H9 (cell line): Measurements from ENCODE around the gene GABPB2. TPM values are rescaled to one million over a fixed set of nuclear protein-coding genes. Genes with fewer than 3 reads are reported as not detected.
A peak's percentile ranks its signal among the peaks of the same experiment; 100 is the strongest.

Experiments
- DNase-seq: peaks from one replicate; pipeline ENCODE4 v3.0.0-alpha.2; 2017
- H2AFZ ChIP-seq: one replicate; pipeline ENCODE4 v1.6.1; 2013; ENCODE audit warnings: mild to moderate bottlenecking, low read length, control low read depth, moderate library complexity
- H2AK5ac ChIP-seq: 2 replicates; pipeline ENCODE4 v1.6.1; 2013; ENCODE audit warnings: low read length, control low read depth, mixed read lengths; ENCODE audit not compliant: insufficient read length
- H2BK120ac ChIP-seq: one replicate; pipeline ENCODE4 v1.6.1; 2013; ENCODE audit warnings: low read depth, mild to moderate bottlenecking, low read length, control low read depth, inconsistent platforms; ENCODE audit not compliant: poor library complexity, severe bottlenecking
- H2BK12ac ChIP-seq: 2 replicates; pipeline ENCODE4 v1.6.1; 2013; ENCODE audit warnings: low read length, control low read depth, mixed read lengths, low read depth; ENCODE audit not compliant: insufficient read length
- H2BK15ac ChIP-seq: 2 replicates; pipeline ENCODE4 v1.6.1; 2013; ENCODE audit warnings: low read depth, low read length, control low read depth
- H2BK20ac ChIP-seq: one replicate; pipeline ENCODE4 v1.6.1; 2013; ENCODE audit warnings: low read depth, mild to moderate bottlenecking, low read length, control low read depth, inconsistent platforms; ENCODE audit not compliant: poor library complexity, severe bottlenecking
- H2BK5ac ChIP-seq: 2 replicates; pipeline ENCODE4 v1.6.1; 2013; ENCODE audit warnings: low read length, control low read depth, mixed read lengths; ENCODE audit not compliant: insufficient read length
- H3K14ac ChIP-seq: 2 replicates; pipeline ENCODE4 v1.6.1; 2013; ENCODE audit warnings: low read length, control low read depth; ENCODE audit not compliant: insufficient read depth
- H3K18ac ChIP-seq: 2 replicates; pipeline ENCODE4 v1.6.1; 2013; ENCODE audit warnings: low read depth, mild to moderate bottlenecking, mixed read lengths, low read length, control low read depth; ENCODE audit not compliant: insufficient read length
- H3K23ac ChIP-seq: 2 replicates; pipeline ENCODE4 v1.6.1; 2013; ENCODE audit warnings: low read length, control low read depth, mixed read lengths, low read depth; ENCODE audit not compliant: insufficient read length
- H3K23me2 ChIP-seq: 2 replicates; pipeline ENCODE4 v1.6.1; 2013; ENCODE audit warnings: low read depth, mild to moderate bottlenecking, mixed read lengths, low read length, control low read depth; ENCODE audit not compliant: insufficient read length, poor library complexity, severe bottlenecking
- H3K27ac ChIP-seq: 2 replicates; pipeline ENCODE4 v1.5.1; 2013; ENCODE audit warnings: low read length, control low read depth, mixed read lengths, low read depth; ENCODE audit not compliant: insufficient read length
- H3K27me3 ChIP-seq: 2 replicates; pipeline ENCODE4 v1.6.1; 2013; ENCODE audit warnings: low read length, control low read depth, inconsistent platforms; ENCODE audit not compliant: insufficient read depth
- H3K4ac ChIP-seq: 2 replicates; pipeline ENCODE4 v1.6.1; 2013; ENCODE audit warnings: low read depth, mild to moderate bottlenecking, control low read depth, inconsistent platforms, low read length, moderate library complexity
- H3K4me1 ChIP-seq: 2 replicates; pipeline ENCODE4 v1.6.1; 2013; ENCODE audit warnings: low read length, control low read depth, inconsistent platforms; ENCODE audit not compliant: insufficient read depth
- H3K4me2 ChIP-seq: 2 replicates; pipeline ENCODE4 v1.6.1; 2013; ENCODE audit warnings: low read length, control low read depth, mixed read lengths; ENCODE audit not compliant: insufficient read length, insufficient read depth
- H3K56ac ChIP-seq: 2 replicates; pipeline ENCODE4 v1.6.1; 2013; ENCODE audit warnings: low read depth, mild to moderate bottlenecking, mixed read lengths, low read length, control low read depth; ENCODE audit not compliant: insufficient read length
- H3K79me1 ChIP-seq: 2 replicates; pipeline ENCODE4 v1.6.1; 2013; ENCODE audit warnings: low read depth, mild to moderate bottlenecking, moderate library complexity, low read length, control low read depth, inconsistent platforms; ENCODE audit not compliant: insufficient read depth, poor library complexity, severe bottlenecking
- H3K79me2 ChIP-seq: 2 replicates; pipeline ENCODE4 v1.6.1; 2013; ENCODE audit warnings: low read length, control low read depth, inconsistent platforms; ENCODE audit not compliant: insufficient read depth
- H3K9ac ChIP-seq: 2 replicates; pipeline ENCODE4 v1.6.1; 2013; ENCODE audit warnings: low read length, control low read depth, mixed read lengths; ENCODE audit not compliant: insufficient read length; ENCODE audit errors: extremely low read depth
- H3K9me3 ChIP-seq: one replicate; pipeline ENCODE4 v1.6.1; 2013; ENCODE audit warnings: low read depth, low read length, inconsistent platforms; ENCODE audit not compliant: control insufficient read depth
- H3T11ph ChIP-seq: one replicate; pipeline ENCODE4 v1.6.1; 2013; ENCODE audit warnings: mild to moderate bottlenecking, low read length, control low read depth, inconsistent platforms
- H4K20me1 ChIP-seq: one replicate; pipeline ENCODE4 v1.6.1; 2013; ENCODE audit not compliant: control insufficient read depth, insufficient read length, insufficient read depth
- H4K5ac ChIP-seq: 2 replicates; pipeline ENCODE4 v1.6.1; 2013; ENCODE audit warnings: low read depth, mild to moderate bottlenecking, mixed read lengths, low read length, control low read depth; ENCODE audit not compliant: insufficient read length
- H4K8ac ChIP-seq: replicated peaks from 2 replicates; pipeline ENCODE4 v1.6.1; 2013; ENCODE audit warnings: low read length, control low read depth, mixed read lengths, low read depth; ENCODE audit not compliant: insufficient read length
- H4K91ac ChIP-seq: 2 replicates; pipeline ENCODE4 v1.6.1; 2013; ENCODE audit warnings: low read depth, mild to moderate bottlenecking, moderate library complexity, mixed read lengths, low read length, control low read depth; ENCODE audit not compliant: insufficient read length
- H3K27ac Mint-ChIP-seq, 3 experiments: 2 replicates in 2 of 3; 3 replicates in 1 of 3; pipeline ENCODE4 v1.8.0; 2020 to 2021; ENCODE audit warnings: mixed read lengths in 3 of 3, mild to moderate bottlenecking in 1 of 3, moderate library complexity in 1 of 3
- H3K27me3 Mint-ChIP-seq: 2 replicates; pipeline ENCODE4 v1.8.0; 2021; ENCODE audit warnings: low read depth, mild to moderate bottlenecking, moderate library complexity, mixed read lengths
- H3K36me3 Mint-ChIP-seq, 3 experiments: 2 replicates in 2 of 3; 3 replicates in 1 of 3; pipeline ENCODE4 v1.8.0; 2020 to 2021; ENCODE audit warnings: low read depth in 3 of 3, mixed read lengths in 3 of 3; ENCODE audit not compliant: insufficient read depth in 1 of 3
- H3K4me1 Mint-ChIP-seq, 2 experiments: 2 replicates each; pipeline ENCODE4 v1.8.0; 2020; ENCODE audit warnings: mixed read lengths in 2 of 2
- H3K4me3 Mint-ChIP-seq, 2 experiments: 2 replicates in 1 of 2; 3 replicates in 1 of 2; pipeline ENCODE4 v1.8.0; 2020 to 2021; ENCODE audit warnings: mild to moderate bottlenecking in 2 of 2, mixed read lengths in 2 of 2, moderate library complexity in 1 of 2
- H3K9me3 Mint-ChIP-seq, 2 experiments: 2 replicates in 1 of 2; 3 replicates in 1 of 2; pipeline ENCODE4 v1.8.0; 2020; ENCODE audit warnings: mild to moderate bottlenecking in 2 of 2, mixed read lengths in 2 of 2, moderate library complexity in 1 of 2
- CTCF ChIP-seq: fragments of 200-600 bp; sonication (generic); conservative IDR thresholded peaks from 3 replicates; pipeline ENCODE4 v1.8.0; 2021; ENCODE audit warnings: antibody characterized with exemption, mild to moderate bottlenecking
- WGBS: extraction: QIAGEN DNeasy Blood & Tissue Kit; methylation state at CpG from one replicate; pipeline ENCODE4 v1.1.7; 2013; ENCODE audit warnings: missing lambda C conversion rate, low lambda C conversion rate, mixed read lengths; ENCODE audit not compliant: insufficient read length; ENCODE audit errors: extremely low coverage; 5-methylcytosine and 5-hydroxymethylcytosine counted together
- total RNA-seq: library from RNA; stranded (reverse); gene quantifications from 2 replicates; pipeline ENCODE4 v1.2.1, GENCODE V29; 2021

Gene GABPB2
- total RNA-seq, 1 experiment from 2014 or later, result 4.1 TPM

GRCh38 chr1:151050051-151050688, 20.4 kb upstream of the GABPB2 start:
- Histone ChIP-seq H3K23me2 (peaks cover 4% of the 10 kb centered on the region), H2BK5ac (no peak overlapping the region), H3K14ac (no peak overlapping the region), H3K9me3 (no peaks in the 10 kb centered on the region), H3K4ac (no peak overlapping the region), H4K91ac (no peak overlapping the region), H2AK5ac (no peak overlapping the region), H4K8ac (no peak overlapping the region), H3T11ph (no peak overlapping the region), H4K20me1 (no peaks in the 10 kb centered on the region), H3K79me1 (no peaks in the 10 kb centered on the region), H3K4me2 (no peak overlapping the region), H4K5ac (no peak overlapping the region), H2BK20ac (no peak overlapping the region), H3K18ac (no peak overlapping the region), H3K27ac (no peak overlapping the region), H3K23ac (no peak overlapping the region), H3K9ac (no peak overlapping the region), H2BK120ac (no peak overlapping the region), H3K79me2 (no peaks in the 10 kb centered on the region), H2AFZ (no peak overlapping the region), H3K56ac (no peak overlapping the region), H2BK15ac (no peak overlapping the region), H2BK12ac (no peak overlapping the region), H3K27me3 (no peaks in the 10 kb centered on the region), H3K4me1 (no peaks in the 10 kb centered on the region; the same call in 1 of the 2 replicates)
- no peak for DNase-seq
- Mint-ChIP-seq H3K9me3 (no peaks in the 10 kb centered on the region), H3K27me3 (no peaks in the 10 kb centered on the region), H3K4me3 (peak overlapping the region in 1 of 2 experiments; percentile 53; a peak in 2 of 5 replicates), H3K27ac (peak overlapping the region in 1 of 3 experiments; percentile 61; a peak in 1 of 7 replicates), H3K36me3 (peaks cover 9 to 41% (median 34%) of the 10 kb centered on the region in 3 experiments; a peak in 6 of 7 replicates), H3K4me1 (peaks cover 17 to 19% of the 10 kb centered on the region in 2 experiments)
- no peak for TF ChIP-seq CTCF
- no CpG with 5 or more reads among the region's 2 CpGs for WGBS
